ENCODE measurements around the gene SLC22A1.
A peak's percentile ranks its signal among the peaks of the same experiment; 100 is the strongest.

The SLC22A1 gene

DNA sequence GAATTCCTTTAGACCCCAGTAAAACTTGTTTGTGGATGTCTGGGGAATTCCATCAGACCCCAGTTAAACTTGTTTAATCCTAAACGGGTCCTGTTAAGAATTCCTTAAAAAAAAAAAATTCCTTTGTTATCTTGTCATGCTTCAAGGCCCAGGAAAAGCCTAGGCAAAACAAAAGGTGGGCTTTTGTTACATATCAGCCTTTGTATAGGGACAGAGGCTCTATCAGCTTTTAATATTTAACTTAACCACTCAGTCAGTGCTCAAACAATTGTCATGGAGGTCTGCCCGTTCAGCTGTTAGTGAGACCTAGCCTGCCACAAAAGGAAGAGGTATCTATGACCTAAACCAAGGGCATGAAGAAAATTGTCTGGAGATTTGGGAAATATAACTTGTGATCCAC lies 53.1 kb downstream of the SLC22A1 start:
- DNase-seq (ENCODE audit: low read depth), result no peak

DNA sequence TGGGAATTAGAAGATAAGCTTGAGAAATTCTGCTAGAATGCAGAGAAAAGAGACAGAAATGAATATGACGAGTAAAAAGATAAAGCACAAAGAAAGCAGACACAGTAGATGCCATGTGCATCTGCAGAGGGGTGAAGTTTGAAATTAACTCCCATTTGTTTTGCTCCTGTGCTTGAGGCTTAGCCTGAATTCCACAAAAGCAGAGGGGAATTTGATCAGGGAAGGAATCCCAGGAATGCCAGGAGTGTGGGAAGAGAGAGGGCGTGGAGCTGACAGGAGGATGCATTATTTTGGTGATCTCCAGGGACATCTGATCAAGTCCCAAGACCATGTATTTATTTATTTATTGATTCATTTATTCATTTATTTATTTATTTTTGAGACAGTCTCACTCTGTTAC lies 55.6 kb downstream of the SLC22A1 start:
- no peak for DNase-seq (ENCODE audit: low read depth)

DNA sequence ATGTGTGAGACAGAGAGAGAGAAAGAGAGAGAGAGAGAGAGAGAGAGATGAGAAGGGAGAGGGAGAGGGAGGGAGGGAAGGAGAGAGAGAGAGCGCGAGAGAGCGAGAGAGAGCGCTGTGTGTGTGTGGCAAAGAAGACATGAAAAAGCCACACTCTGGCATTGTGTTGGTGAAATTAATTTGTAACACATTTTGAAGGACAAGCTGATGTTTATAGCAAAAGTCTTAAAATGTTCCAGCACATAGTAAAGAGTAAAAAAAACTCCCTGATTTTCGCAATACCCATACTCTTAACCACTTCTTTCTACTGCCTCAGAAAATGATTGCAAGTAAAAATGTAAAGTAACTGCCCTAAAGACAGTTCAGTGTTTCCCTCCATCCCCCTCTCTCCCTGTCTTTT lies 56.7 kb downstream of the SLC22A1 start:
- no peak for DNase-seq (ENCODE audit: low read depth)

DNA sequence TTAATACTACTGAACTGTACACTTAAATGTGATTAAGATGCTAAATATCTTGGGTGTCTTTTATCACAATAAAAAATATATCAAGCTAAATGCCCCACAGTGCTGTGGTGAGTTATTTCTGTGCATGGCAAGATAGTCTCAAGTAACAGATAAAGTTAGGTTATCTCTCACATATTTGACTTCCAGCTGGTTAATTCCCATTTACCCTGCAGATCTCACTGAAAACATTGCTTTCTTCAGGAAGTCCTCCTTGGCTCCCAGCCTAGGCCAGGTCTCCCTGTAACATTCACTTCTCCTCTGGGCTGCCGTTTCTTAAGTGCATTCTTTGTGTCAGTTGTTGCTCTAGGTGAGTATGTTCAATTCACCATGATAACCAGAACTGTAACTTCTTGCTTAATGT lies 59.1 kb downstream of the SLC22A1 start:
- no peak for DNase-seq (ENCODE audit: low read depth)

DNA sequence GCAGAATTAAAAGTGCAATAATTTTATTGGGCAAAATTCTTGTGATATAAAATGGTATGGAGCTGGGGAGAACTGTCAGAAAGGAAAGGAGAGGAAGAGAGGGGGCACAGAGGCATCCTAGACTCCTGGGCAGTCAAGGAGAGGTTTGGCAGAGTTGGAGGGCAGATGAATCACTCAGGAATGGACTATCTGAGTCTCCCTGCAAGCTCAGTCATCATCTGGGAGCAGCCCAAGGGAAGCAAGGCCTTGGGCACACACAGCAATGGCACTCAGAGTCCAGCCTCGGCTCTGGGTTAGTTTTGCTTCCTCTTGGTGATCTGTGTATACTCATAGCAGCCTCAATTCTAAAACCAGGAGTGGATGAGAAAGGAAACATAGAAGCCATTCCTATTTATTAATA lies 67.2 kb downstream of the SLC22A1 start:
- peak; percentile 64 for DNase-seq (ENCODE audit: low read depth)

DNA sequence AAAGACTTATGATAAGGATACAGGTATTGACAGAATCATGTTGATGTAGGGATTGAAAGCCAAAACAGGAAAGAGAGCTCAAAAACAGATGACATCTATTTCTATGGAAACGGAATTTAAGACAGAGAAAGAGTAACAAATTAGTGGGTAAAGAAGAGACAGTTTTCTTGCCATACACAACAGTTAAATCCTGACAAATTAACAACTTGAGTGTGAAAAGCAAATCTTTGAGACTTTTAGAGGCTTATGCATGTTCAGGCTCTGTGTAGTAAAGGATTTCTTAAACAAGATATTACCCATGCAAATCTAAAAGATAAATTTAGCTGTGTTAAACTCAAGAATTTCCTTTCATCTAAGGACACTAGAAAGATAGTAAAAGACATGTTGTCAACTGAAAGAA lies 68.5 kb downstream of the SLC22A1 start:
- DNase-seq (ENCODE audit: low read depth), result no peak

DNA sequence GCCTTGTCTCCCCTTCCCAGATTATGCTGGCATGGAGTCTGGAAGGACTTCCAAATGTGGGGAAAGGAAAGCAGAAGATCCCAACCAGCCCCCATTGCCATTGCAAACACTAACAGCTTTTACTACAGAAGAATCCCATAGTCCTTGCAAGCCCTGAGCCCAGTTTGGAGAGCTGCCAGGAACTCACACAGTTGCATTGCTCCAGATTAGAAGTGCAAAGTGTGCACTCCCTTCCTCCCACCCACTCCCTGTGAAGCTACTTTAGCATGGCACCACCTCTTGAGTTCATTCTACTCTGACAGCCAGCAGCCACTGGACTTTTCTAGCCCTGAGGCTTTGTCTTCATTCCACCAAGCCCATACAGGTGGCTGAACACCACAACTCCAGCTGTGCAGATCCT lies 69.4 kb downstream of the SLC22A1 start:
- no peak for DNase-seq (ENCODE audit: low read depth)

DNA sequence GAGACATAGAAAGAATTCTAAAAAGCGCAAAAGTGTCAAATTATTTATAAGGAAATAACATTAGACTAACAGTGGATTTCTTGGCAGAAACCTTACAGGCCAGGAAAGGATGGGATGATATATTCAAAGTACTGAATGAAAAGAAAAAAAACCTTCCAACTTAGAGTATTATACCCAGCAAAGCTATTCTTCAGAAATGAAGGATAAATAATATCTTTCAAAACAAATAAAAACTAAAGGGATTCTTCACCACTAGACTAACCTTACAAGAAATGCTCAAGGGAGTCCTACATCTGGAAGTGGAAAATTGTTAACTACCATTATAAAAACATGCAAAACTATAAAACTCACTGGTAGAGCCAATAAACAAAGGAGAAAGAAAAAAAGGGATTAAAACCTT lies 71.2 kb downstream of the SLC22A1 start:
- no peak for DNase-seq (ENCODE audit: low read depth)

DNA sequence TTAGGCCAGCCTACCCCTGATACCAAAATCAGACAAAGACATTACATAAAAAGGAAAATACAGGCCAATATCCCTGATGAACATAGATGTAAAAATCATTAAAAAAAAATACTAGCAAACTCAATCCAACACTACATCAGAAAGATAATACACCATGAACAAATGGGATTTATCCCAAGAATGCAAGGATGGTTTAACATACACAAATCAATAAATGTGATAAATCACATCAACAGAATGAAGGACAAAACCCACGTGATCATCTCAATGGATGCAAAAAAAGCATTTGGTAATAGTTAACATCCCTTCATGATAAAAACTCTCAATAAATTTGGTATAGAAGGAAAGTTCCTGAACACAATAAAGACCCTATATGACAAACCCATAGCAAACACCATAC lies 73.2 kb downstream of the SLC22A1 start:
- no peak for DNase-seq (ENCODE audit: low read depth)

DNA sequence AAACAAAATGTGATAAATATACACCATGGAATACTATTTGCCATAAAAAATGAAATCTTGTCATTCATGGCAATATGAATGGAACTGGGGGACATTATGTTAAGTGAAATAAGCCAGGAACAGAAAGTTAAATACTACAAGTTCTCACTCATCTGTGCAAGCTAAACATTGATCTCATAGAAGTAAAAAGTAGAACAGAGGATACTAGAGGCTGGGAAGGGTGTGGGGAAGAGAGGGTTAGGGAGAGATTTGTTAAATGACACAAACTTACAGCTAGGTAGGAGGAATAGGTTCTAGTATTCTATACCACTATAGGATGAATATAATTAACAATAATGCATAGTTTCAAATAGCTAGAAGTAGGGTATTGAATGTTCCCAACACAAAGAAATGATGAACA lies 76.0 kb downstream of the SLC22A1 start:
- no peak for DNase-seq (ENCODE audit: low read depth)

DNA sequence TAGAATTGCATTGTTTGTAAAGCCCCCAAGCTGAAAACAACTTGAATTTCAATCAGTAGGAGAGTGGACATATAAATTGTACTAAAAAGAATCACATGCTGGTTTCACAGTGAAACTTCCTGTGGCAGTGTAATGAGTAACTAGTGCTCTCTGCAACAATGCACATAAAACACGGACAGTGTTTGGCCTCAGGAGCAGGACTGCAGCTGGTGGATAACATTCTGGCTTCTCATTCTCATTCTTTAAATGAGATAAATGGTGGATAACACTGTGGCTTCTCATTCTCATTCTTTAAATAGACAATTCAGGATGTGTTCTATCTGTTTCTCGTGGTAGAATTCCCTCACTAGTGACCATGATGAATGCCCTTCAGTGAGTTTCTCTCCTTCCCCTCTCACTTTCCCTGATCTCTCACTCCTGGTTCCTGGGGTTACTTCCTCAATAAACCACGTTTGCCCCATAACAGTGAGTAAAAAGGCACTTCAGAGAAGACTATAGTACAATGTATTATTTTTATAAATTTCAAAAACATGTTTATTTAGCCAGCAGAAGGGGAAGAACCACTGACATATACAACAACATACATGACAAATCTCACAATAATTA lies 77.1 kb downstream of the SLC22A1 start:
- DNase-seq (ENCODE audit: low read depth), result peak; percentile 28

DNA sequence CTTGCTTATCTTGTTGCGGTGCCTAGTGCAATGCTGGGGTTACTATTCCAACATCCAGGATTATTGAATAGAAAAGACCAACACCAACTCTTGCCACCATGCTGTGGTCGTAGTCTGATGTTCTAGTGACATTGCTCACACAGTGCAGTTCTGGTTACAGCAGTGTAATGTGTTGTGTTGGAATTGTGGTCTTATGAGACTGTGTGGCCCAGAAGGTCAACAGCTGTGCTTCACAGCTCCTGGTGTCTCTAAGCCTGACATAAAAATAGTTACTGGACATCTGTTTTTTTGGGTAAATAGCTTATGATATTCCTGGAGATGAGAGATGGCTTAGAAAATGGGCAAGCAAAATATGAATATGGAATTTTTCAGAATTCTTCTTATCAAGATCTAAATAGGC lies 79.4 kb downstream of the SLC22A1 start:
- DNase-seq (ENCODE audit: low read depth), result no peak

DNA sequence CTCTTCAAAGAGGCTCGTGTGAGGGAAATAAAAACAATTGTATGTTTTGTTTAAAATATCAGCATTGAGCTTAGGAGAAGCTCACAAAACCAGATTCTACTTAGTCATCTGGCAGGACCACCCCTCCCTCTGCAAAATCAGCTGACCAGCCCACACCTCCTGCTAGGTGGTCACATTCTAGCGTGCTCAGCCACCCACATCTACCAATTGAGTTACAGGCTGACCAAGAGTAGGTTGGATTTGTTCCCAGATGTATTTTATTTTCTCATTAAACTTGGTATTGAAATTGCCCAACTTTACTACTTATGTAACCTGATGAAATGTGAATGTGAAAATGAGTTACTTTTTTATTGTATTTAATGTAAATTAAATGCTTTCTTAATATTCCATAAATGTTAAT lies 80.8 kb downstream of the SLC22A1 start:
- DNase-seq (ENCODE audit: low read depth), result no peak

DNA sequence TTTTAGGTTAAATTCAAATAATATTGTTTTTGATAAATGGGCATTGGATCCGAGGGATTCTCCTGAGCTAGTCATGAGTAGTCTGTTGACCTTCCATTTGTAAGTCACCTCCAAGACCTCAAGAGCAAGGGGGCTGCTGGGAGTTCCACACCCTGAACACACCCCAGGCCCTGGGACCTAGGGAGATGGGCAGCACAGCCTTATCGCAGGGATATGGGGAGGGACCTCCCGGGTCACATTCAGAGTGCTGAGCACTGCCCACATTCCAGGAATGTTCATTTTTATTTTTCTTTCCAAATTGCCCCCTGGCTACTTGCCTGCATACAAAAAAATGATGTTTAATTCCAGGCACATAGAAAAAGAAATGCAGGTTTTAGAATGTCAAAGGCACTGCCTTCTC lies 81.5 kb downstream of the SLC22A1 start:
- no peak for DNase-seq (ENCODE audit: low read depth)

DNA sequence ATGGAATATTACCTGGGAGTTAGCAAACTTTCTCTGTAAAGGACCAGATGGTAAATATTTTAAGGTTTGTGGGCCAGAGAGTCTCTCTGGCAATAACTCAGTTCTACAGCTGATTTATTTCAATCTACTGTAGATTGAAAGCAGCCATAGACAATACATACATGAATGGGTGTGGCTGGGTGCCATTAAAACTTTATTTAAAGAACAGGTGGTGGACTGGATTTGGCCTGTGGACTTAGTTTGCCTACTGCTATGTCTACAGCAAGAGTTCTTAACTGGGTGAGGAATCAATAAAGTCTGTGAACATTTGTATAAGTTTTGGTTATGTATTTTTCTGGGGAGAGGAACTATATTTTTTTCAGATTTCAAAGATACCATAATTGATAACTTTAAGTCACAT lies 81.9 kb downstream of the SLC22A1 start:
- no peak for DNase-seq (ENCODE audit: low read depth)

DNA sequence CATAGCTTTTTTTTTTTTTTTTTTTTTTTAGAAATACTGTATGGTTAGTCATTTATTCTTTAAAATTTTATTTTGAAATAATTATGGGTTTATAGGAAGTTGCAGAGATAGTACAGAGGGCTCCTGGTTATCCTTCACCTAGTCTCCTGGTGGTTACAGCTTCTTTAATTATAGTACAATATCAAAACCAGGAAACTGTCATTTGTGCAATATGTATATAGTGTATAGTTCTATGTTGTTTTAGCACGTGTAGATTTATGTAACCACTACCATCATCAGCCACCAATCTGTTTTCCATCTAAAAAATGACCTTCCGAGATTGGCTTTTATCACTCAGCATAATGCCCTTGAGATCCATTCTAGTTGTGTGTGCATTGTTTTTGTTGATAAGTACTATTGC lies 82.3 kb downstream of the SLC22A1 start:
- DNase-seq (ENCODE audit: low read depth), result no peak

DNA sequence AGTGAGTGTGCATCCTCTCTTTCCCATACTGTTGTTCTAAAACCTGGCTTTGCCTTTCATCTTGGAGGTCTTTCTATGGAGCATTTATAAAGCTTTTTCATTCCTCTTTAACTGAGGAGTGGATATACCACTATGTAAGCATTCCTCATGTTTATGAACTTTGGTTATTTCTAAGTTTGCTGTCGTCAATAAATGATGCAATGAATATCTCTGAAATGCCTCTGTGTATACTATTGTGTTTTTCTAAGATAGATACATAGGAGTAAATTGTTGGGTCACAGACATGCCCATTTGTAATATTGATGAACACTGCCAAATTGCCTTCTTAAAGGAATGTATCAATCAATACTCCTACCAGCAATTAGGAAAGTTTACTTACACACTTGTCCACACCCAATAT lies 83.1 kb downstream of the SLC22A1 start:
- DNase-seq (ENCODE audit: low read depth), result no peak

DNA sequence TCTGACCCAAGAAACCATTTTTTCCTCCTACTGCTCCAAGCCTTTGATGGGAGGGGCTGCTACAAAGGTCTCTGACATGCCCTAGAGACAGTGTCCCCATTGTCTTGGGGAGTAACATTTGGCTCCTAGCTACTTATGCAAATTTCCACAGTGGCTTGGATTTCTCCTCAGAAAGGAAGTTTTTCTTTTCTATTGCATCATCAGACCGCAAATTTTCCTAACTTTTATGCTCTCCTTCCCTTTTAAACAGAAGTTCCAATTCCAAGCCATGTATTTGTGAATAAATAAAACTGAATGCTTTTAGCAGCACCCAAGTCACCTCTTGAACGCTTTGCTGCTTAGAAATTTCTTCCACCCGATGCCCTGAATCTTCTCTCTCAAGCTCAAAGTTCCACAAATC lies 86.0 kb downstream of the SLC22A1 start:
- DNase-seq (ENCODE audit: low read depth), result no peak
